HG02870 (cell line): ENCODE results near the gene YWHAG.
"Not testable (repeated sequence)": the region's sequence is repeated elsewhere in the genome, so short reads cannot be mapped to it uniquely, and the experiment has no call there.

Experiments used
- ATAC-seq: cut with Tn5 transposase; IDR thresholded peaks from one replicate; pipeline ENCODE4 v1.9.1; 2021; ENCODE audit warnings: mild to moderate bottlenecking, moderate library complexity; ENCODE audit not compliant: unreplicated experiment

YWHAG gene

DNA sequence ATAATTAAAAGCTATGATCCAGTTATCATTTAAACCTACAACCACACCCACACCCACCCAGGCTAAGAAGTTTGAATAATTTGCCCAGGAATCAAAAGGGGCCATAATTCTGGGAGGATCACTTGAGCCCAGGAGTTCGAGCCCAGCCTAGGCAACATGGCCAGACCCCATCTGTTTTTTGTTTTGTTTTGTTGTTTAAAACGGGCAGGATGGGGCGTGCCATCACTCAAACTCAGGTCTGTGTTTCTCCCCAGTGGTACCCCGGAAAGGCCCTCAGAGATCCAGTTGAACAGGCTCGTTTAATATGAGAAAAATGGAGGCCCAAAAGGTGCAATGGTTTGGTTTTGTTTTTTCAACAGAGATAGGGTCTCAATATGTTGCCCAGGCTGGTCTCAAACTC lies 33.0 kb downstream of the YWHAG start:
- ATAC-seq, result no peak

DNA sequence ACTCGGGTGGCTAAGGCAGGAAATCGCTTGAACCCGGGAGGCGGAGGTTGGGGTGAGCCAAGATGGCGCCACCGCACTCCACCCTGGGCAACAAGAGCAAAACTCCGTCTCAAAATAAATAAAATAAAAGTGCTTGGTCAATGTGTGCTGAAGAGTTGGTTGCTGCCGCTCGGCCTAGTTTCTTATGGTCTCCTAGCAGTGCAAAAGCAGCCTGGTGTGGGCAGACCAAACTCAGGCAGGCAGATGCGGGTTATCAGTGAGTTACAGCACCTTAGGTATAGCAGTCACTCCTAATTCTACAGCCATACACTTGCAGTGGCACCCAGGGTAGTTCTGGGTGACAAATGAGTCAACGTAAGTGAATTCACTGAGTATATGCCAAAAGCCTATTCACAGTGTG lies 33.7 kb downstream of the YWHAG start:
- no peak for ATAC-seq

DNA sequence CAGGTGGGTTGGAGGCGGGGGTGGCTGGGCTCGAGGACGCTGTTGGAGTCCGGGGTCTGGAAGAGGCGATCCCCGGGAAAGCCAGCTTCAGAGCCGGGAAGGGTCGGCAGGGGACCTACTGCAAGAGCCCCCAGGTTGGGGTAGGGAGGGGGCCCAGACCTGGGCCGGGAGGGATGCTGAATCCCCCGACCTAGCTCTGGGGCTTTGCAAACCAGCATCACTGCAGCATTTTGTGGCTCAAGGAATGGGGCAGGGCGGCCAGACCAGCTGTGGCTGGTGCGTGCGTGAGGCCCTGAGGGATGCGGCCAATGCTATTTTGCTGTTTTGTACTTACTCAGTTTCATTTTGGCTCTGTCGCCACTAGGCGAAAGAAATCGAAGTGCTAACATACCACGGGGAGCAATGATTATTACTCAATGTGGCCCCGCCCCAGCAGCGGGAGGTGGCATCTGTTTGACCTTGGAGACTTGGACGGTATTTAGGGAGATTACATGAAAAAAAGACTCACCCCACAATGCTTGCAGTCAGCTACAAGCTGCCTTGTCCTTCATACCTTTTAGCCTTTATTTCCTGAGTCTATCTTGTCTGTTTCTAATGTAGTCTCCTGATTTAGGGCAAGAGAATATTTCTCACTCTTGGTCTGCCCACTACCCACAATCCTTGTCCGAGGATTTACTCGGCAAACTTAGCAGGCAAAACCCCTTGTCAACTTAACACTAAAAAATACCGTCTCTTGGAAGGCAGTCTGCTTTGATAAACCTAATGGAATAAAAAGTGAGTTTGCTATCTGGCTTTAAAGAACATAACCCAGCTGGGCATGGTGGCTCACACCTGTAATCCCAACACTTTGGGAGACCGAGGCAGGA lies 40.1 kb downstream of the YWHAG start:
- peak; percentile 39 for ATAC-seq

DNA sequence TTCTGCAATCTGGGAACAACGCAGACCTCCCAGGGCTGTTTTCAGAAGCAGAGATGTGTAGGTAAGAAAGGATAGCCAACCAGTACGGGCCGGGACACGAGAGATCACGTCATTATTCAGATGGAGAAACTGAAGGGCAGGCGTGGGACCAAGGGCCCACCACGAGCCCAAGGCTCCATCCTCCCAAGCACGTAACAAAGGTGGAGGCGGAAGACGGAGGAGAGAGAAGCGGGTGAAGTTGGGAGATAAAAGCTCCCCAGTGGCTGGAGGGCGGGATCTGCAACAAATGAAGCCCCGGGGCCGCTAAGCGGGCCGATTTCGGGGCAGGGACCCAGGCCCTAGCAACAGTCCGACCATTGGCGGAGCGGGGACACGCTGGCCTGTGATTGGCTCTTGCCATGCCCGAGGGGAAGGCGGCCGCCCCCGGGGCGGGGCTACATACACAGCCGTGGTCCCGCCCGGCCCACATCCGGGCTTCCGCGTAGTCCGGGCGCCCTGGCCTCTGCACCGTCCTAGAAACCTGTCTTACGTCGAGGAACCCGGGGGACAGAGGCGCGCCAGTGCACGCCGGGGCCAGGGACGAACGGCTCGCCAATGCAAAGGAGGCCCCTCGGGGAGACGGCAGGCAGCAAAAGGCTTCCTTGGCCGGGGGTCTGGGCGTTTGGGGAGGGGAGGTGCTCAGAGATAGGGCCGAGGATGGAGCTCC lies 40.9 kb downstream of the YWHAG start:
- peak; percentile 77 for ATAC-seq

DNA sequence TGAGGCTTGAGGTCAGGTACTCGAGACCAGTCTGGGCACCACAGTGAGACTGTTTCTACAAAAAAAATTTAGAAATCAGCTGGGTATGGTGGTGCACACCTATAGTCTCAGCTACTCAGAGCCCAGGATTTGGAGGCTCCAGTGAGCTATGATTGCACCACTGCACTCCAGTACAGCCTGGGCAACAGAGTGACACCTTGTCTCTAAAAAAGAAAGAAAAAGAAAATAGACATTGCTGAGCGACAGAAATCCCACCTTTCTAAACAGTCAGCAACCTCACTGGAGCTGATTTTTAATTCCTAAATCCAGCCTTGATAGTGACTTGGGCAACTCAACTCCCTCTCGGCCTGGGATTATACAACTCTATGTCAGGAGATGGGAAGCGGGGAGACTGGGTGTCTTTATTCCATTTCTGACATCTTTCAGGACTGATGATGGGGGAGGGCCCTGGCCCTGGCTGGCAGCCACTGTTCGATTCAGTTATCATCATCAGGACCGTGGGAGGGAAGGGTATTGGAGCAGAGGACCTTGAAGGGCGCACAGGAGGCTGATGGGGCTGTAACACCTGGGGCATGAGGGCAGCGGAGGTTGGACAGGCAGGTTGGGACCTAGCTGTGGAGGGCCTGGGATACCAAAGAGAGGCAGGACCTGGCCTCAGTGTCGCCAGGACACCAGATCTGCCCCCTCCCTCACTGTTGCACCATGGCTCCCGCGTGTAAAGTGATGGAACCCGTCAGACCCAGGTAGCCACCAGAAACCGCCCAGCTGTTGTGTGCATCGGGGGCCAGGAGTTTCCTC lies 41.6 kb downstream of the YWHAG start:
- no peak for ATAC-seq

DNA sequence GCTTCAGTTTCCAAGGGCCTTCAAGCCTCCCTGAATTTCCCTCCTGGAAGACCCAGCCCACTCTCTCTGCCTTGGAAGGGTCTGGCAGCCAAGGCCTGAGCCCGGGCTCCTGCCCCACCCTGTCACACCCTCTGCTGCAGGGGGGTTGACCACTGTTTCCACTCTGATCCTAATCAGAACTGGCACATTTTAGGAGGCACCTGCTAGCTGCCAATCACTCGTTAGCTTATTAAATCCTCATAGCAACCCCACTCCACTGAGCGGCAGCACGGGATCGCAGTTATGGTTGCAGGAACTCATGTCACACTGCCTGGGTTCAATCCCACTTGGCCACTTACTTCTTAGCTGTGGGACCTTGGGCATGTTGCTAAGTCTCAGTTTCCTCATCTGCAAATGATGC lies 43.4 kb downstream of the YWHAG start:
- no peak for ATAC-seq

DNA sequence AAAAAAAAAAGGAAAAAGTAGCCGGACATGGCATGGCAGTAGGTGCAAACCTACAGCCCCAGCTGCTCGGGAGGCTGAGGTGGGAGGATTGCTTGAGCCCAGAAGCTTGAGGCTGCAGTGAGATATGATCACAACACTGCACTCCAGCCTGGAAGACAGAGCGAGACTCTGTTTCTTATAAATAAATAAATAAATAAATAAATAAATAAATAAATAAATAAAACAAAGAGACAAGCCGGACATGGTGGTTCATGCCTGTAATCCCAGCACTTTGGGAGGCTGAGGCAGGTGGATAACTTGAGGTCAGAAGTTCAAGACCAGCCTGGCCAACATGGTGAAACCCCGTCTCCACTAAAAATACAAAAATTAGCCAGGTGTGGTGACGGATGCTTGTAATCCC lies 44.1 kb downstream of the YWHAG start:
- ATAC-seq, result not testable (repeated sequence)

DNA sequence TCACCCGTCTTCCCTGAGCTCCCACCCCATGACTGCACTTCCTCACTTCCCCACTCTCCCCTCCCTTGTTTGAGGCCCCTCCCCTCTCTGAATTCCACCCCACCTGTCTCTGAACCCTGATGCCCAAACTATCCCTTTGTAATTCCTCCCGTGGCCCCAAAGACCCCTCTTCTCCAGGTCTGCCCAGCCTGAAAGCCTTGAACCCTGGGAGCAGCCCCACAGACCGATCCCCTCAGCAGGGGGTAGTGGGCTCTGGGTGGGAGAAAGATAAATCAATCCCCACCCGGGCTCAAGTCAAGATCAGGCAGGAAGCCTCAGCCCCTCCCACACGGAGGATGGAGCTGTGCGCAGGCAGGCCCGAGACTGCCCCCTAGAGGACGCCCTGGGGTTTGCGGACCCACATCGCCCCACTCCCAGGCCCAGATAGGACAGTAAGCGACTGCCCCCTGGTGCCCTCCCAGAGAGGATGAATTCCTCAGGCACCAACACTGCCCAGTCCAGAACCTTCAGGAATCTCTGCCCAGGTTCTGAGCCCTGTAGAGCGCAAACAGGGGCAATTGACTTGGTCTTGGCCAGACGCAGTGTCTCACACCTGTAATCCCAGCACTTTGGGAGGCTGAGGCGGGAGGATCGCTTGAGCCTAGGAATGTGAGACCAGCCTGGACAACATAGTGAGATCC lies 44.6 kb downstream of the YWHAG start:
- ATAC-seq, result peak; percentile 34

DNA sequence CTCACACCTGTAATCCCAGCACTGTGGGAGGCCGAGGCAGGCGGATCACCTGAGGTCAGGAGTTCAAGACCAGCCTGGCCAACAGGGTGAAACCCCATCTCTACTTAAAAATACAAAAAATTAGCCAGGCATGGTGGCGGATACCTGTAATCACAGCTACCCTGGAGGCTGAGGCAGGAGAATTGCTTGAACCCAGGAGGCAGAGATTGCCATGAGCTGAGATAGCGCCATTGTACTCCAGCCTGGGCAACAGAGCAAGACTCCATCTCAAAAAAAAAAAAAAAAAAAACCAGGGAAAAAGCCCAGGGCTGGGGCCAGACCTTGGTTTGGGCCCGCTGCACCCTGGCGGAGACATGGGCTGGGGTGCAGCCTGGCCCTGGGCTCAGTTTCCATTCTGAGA lies 47.0 kb downstream of the YWHAG start:
- not testable (repeated sequence) for ATAC-seq

DNA sequence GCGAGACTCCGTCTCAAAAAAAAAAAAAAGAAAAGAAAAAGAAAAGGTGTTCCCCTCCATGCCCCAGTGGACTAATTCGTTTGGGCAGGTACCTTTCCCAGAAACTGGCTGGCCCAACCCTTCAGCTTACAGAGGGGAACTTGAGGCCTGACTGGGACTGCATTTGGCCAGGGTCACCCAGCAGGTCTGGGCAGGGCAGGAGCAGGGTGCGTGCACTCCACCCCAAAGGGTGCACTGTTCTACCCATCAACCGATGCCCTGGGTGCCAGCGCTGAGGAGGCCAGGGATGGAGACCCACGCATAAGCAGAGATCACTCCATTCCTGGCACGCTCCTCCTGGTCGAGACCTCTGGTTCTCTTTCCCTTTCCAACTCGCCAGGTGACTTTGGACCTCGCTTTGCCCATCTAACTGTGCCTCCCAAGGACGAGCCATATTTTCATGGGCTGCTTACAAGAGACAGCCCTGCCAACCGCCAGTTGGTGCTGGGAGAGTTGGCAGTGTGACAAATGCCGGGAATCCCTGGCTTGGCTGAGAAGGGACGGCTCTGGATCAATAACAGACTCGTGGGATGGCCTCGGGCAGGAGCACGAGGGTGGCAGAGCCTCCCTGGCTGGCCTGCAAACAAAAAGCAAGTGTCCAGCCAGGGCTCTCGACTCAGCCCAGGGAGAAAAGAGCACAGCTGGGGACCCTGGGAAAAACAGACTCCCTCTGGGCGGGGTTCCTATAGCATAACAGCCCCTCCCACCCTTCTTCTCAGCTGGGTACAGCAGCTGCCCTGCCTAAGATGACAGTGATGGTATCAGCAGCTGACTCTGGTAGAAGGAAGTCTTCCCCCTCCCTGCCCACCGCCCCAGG lies 48.5 kb downstream of the YWHAG start:
- no peak for ATAC-seq

DNA sequence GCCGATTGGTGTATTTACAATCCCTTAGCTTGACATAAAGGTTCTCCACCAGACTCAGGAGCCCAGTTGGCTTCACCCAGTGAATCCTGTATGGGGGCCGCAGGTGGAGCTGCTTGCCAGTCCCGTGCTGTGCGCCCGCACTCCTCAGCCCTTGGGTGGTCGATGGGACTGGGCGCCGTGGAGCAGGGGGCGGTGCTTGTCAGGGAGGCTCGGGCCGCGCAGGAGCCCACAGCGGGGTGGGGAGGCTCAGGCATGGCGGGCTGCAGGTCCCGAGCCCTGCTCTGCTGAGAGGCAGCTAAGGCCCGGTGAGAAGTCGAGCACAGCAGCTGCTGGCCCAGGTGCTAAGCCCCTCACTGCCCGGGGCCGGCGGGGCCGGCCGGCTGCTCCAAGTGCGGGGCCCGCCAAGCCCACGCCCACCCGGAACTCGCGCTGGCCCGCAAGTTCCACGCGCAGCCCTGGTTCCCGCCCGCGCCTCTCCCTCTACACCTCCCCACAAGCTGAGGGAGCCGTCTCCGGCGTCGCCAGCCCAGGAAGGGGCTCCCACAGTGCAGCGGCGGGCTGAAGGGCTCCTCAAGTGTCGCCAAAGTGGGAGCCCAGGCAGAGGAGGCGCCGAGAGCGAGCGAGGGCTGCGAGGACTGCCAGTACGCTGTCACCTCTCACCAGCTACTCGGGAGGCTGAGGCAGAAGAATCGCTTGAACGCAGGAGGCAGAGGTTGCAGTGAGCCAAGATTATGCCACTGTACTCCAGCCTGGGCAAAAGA lies 49.3 kb downstream of the YWHAG start:
- ATAC-seq, result not testable (repeated sequence)

DNA sequence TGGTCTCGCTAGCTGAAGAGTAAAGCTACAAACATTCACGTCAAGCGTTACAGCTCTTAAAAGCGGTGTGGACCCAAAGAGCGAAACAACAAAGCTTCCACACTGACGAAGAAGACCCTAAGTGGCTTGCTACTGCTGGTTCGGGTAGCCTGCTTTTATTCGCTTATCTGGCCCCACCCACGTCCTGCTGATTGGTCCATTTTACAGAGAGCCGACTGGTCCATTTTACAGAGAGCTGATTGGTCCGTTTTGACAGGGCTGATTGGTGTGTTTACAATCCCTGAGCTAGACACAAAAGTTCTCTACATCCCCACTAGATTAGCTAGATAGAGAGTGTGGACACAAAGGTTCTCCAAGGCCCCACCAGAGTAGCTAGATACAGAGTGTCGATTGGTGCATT lies 49.9 kb downstream of the YWHAG start:
- ATAC-seq, result not testable (repeated sequence)

DNA sequence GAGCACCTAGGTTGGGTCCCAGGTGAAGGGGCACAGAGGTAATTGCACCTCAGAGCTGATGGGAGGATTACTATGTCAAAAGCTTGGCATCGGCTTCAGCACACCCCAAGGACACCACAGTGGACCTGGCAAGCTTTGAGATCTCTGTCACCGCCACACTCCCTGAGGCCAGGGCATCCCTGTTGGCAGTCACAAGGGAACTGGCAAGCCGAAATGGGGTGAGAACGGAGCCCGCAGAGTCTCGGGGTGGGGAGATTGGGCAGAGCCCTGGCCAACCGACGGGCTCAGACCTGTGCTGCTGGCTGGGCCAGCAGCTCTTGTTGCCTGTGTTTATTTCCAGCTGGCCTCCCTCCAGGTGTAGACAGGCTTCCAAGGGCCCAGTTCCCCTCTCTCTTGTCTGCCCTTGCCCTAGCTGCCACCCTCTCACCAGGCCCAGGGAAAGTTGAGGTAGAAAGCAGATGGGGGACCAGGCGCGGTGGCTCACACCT lies 53.9 kb downstream of the YWHAG start:
- ATAC-seq, result no peak

DNA sequence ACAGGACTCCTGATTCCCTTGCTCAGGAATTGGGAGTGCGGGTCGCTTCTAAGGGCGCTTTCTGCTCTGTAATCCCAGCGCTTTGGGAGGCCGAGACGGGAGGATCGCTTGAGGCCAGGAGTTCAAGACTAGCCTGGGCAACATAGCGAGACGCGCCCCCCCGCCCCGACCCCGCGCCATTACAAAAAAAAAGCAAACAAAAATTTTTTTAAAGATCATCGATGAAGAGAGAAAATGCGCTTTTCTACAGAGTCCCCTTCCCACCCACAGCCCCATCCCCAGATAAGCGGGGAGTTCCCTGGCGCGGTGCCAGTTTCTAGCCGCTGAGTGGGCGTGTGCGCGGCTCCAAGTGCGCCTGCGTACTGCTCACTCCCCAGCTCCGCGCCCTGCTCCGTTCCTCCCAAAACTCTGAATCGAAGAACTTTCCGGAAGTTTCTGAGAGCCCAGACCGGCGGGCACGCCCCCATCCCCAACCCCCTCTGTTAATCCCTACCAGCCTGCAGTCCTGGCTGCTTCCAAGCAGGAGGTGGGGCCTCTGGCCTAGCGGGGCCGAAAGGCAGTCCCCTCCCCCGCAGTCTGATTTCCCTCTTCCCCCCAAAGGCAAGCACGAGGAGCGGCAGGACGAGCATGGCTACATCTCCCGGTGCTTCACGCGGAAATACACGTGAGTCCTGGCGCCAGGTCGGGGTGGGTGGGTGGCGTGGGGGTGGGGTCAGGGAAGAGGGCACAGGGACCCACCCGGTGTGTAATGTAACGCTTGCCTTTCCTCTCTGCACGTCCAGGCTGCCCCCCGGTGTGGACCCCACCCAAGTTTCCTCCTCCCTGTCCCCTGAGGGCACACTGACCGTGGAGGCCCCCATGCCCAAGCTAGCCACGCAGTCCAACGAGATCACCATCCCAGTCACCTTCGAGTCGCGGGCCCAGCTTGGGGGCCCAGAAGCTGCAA lies 55.3 kb downstream of the YWHAG start:
- ATAC-seq, result no peak

DNA sequence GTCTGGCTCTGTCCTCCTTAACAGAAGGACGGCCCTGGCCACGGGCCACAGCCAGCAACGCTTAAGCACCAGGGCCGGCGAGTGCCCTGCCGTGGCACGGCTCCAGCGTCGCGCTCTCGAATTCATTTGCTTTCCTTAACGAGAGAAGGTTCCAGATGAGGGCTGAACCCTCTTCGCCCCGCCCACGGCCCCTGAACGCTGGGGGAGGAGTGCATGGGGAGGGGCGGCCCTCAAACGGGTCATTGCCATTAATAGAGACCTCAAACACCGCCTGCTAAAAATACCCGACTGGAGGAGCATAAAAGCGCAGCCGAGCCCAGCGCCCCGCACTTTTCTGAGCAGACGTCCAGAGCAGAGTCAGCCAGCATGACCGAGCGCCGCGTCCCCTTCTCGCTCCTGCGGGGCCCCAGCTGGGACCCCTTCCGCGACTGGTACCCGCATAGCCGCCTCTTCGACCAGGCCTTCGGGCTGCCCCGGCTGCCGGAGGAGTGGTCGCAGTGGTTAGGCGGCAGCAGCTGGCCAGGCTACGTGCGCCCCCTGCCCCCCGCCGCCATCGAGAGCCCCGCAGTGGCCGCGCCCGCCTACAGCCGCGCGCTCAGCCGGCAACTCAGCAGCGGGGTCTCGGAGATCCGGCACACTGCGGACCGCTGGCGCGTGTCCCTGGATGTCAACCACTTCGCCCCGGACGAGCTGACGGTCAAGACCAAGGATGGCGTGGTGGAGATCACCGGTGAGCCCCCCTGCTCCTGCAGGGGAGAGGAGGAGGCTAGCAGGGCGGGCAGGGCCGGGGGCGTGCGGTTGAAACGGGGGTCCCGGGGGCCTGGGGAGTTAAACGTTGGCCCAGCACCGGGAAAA lies 56.2 kb downstream of the YWHAG start, which contains the start of gene HSPB1:
HSPB1 (plus strand) TSS at position 327 of the 855 bp plus-strand sequence; CDS start at position 367, 40 bp downstream.
- no peak for ATAC-seq

DNA sequence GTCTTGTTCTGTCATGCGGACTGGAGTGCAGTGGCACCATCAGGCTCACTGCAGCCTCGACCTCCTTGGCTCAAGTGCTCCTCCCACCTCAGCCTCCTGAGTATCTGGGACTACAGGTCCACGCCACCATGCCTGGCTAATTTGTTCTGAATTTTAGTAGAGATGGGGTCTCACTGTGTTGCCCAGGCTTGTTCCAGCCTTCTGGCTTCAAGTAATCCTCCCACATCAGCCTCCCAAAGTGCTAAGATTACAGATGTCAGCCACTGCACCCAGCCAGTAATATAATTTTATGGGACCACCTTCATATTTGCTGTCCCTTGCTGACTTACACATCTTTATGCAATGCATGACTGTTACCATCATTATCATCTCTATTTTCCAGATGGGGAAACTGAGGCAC lies 57.8 kb downstream of the YWHAG start:
- ATAC-seq, result no peak

DNA sequence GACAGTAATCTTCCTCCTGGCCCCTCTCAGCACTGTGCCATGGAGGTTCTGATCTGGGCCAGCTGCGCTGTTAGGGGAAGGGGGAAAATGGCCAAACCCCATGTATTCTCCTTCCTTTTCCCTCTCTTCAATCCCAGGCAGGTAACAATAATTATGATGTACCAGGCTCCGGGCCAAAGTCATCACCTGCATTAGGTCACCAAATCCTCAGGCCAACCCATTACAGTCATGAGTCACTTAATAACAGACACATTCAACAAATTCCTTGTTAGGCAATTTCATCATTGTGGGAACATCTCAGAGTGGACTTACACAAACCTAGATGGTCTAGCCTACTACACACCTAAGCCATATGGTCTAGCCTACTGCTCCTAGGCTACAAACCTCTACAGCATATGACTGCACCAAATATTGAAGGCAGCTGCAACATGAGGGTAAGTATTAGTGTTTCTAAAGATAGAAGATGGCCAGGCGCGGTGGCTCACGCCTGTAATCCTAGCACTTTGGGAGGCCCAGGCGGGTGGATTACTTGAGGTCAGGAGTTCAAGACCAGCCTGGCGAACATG lies 58.5 kb downstream of the YWHAG start:
- no peak for ATAC-seq
